ENCODE data around the gene TIMMDC1.

GRCh38 chr3:119507404-119507803 is 9.1 kb downstream of the TIMMDC1 start:
- TF ChIP-seq, protein P1, sequence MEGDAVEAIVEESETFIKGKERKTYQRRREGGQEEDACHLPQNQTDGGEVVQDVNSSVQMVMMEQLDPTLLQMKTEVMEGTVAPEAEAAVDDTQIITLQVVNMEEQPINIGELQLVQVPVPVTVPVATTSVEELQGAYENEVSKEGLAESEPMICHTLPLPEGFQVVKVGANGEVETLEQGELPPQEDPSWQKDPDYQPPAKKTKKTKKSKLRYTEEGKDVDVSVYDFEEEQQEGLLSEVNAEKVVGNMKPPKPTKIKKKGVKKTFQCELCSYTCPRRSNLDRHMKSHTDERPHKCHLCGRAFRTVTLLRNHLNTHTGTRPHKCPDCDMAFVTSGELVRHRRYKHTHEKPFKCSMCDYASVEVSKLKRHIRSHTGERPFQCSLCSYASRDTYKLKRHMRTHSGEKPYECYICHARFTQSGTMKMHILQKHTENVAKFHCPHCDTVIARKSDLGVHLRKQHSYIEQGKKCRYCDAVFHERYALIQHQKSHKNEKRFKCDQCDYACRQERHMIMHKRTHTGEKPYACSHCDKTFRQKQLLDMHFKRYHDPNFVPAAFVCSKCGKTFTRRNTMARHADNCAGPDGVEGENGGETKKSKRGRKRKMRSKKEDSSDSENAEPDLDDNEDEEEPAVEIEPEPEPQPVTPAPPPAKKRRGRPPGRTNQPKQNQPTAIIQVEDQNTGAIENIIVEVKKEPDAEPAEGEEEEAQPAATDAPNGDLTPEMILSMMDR (IDR thresholded peaks at IDR 0.05): no peak
- TF ChIP-seq POLR2A (IDR thresholded peaks at IDR 0.05): no peak
